B cell (primary cell): ENCODE results near the gene GFOD1. TPM values are rescaled to one million over a fixed set of nuclear protein-coding genes. Genes with fewer than 3 reads are reported as not detected.

Source experiments
- ATAC-seq: fragments of 200-7000 bp; cut with Tn5 transposase; one replicate; pipeline ENCODE4 v1.10.0; 2021; ENCODE audit warnings: low read depth, mild to moderate bottlenecking, moderate number of reproducible peaks, moderate library complexity
- CTCF ChIA-PET: fragments of 350-600 bp; sonication (Branson Sonifier 250); formaldehyde crosslinking; loops from one replicate; lab custom pipeline; 2021; ENCODE audit warnings: antibody characterized with exemption, inconsistent platforms; lab: Charles Lee
- POLR2A ChIA-PET: fragments of 350-600 bp; sonication (Branson Sonifier 250); formaldehyde crosslinking; loops from one replicate; lab custom pipeline; 2021; ENCODE audit warnings: antibody characterized with exemption; lab: Charles Lee
- DNase-seq: peaks from one replicate; pipeline ENCODE4 v3.0.0; 2013
- H2AFZ ChIP-seq: 2 replicates; pipeline ENCODE4 v1.6.1; 2012; ENCODE audit warnings: mild to moderate bottlenecking, low read depth, low read length; ENCODE audit not compliant: insufficient read depth, poor library complexity, severe bottlenecking
- H3K27ac ChIP-seq, 2 donors: 1 replicate in 1 of 2; 2 replicates in 1 of 2; pipeline ENCODE4 v1.5.1; 2012 to 2013; ENCODE audit warnings: low read length in 2 of 2, mild to moderate bottlenecking in 2 of 2, moderate library complexity in 1 of 2
- H3K27me3 ChIP-seq, 4 experiments: fragments of 200-600 bp in 1 of 4; sonication (generic) in 1 of 4; replicated peaks in 1 of 4; 1 replicate in 2 of 4; 2 replicates in 2 of 4; pipeline versions ENCODE4 v1.6.1 to v1.7.0; 2013 to 2016; ENCODE audit warnings: low read length in 3 of 4, mild to moderate bottlenecking in 2 of 4, mixed read lengths in 1 of 4, moderate library complexity in 1 of 4; ENCODE audit not compliant: insufficient read depth in 4 of 4, control insufficient read depth in 3 of 4; ENCODE audit errors: control extremely low read depth in 1 of 4
- H3K36me3 ChIP-seq, 2 experiments: replicated peaks in 1 of 2; 1 replicate in 1 of 2; 2 replicates in 1 of 2; pipeline versions ENCODE4 v1.6.1 to v1.7.1; 2013; ENCODE audit warnings: low read length in 1 of 2; ENCODE audit not compliant: insufficient read depth in 2 of 2, control insufficient read depth in 1 of 2; ENCODE audit errors: control extremely low read depth in 1 of 2, extremely low read depth in 1 of 2
- H3K4me1 ChIP-seq, 2 donors: fragments of 200-600 bp in 1 of 2; sonication (generic) in 1 of 2; 1 replicate in 1 of 2; 2 replicates in 1 of 2; pipeline versions ENCODE4 v1.5.1 to v1.6.1; 2013 to 2017; ENCODE audit warnings: low read length in 2 of 2; ENCODE audit not compliant: control insufficient read depth in 2 of 2, insufficient read depth in 2 of 2
- H3K4me2 ChIP-seq: replicated peaks from 2 replicates; pipeline ENCODE3; 2012; ENCODE audit warnings: mild to moderate bottlenecking, low read depth, low read length; ENCODE audit not compliant: poor library complexity, severe bottlenecking
- H3K4me3 ChIP-seq, 5 experiments: fragments of 200-600 bp in 1 of 5; sonication (generic) in 1 of 5; 1 replicate in 3 of 5; 2 replicates in 2 of 5; pipeline versions ENCODE4 v1.5.1 to v1.7.0; 2011 to 2016; ENCODE audit warnings: low read length in 4 of 5, mild to moderate bottlenecking in 4 of 5, low read depth in 2 of 5, control low read depth in 1 of 5, moderate library complexity in 1 of 5; ENCODE audit not compliant: insufficient read depth in 1 of 5; ENCODE audit errors: control extremely low read depth in 1 of 5, extremely low read depth in 1 of 5
- H3K79me2 ChIP-seq: fragments of 200-600 bp; sonication (generic); one replicate; pipeline ENCODE4 v1.6.0; 2016; ENCODE audit warnings: low read length; ENCODE audit not compliant: control insufficient read depth, insufficient read depth
- H3K9ac ChIP-seq: fragments of 200-600 bp; sonication (generic); 2 replicates; pipeline ENCODE4 v1.6.1; 2017; ENCODE audit warnings: mild to moderate bottlenecking, low read length, moderate library complexity
- H3K9me3 ChIP-seq, 3 donors: one replicate each; pipeline versions ENCODE4 v1.6.1 to v1.7.1; 2013; ENCODE audit warnings: low read length in 2 of 3; ENCODE audit not compliant: control insufficient read depth in 2 of 3, insufficient read depth in 1 of 3; ENCODE audit errors: control extremely low read depth in 1 of 3
- H4K20me1 ChIP-seq: 2 replicates; pipeline ENCODE4 v1.6.0; 2012; ENCODE audit warnings: mild to moderate bottlenecking, low read length; ENCODE audit not compliant: insufficient read depth, control insufficient read depth, poor library complexity, severe bottlenecking
- H3K27ac Mint-ChIP-seq: one replicate; pipeline ENCODE4 v1.8.0; 2021; ENCODE audit warnings: mixed read lengths
- H3K27me3 Mint-ChIP-seq: one replicate; pipeline ENCODE4 v1.8.0; 2021; ENCODE audit warnings: mixed read lengths
- H3K4me1 Mint-ChIP-seq: one replicate; pipeline ENCODE4 v1.8.0; 2021; ENCODE audit warnings: mixed read lengths
- H3K4me3 Mint-ChIP-seq: one replicate; pipeline ENCODE4 v1.8.0; 2021; ENCODE audit warnings: mixed read lengths
- H3K9me3 Mint-ChIP-seq: one replicate; pipeline ENCODE4 v1.8.0; 2022; ENCODE audit warnings: mixed read lengths; ENCODE audit not compliant: insufficient read depth
- EZH2 ChIP-seq: IDR thresholded peaks from 2 replicates; pipeline ENCODE4 v1.6.1; 2012; ENCODE audit warnings: borderline replicate concordance, low read depth, mild to moderate bottlenecking, moderate library complexity, low read length; ENCODE audit not compliant: insufficient read depth, poor library complexity, severe bottlenecking
- WGBS: methylation state at CpG from one replicate; pipeline ENCODE4 v1.1.5; 2013; ENCODE audit warnings: missing lambda C conversion rate; ENCODE audit not compliant: insufficient coverage; 5-methylcytosine and 5-hydroxymethylcytosine counted together
- intact Hi-C: fragments of 100-400 bp; cut with micrococcal nuclease; formaldehyde crosslinking; loops from one replicate; pipeline ENCODE4 v1.10.0; 2022
- polyA plus RNA-seq: library from polyadenylated mRNA; depleted of rRNA; stranded (reverse); fragments of >200 nt; gene quantifications from 2 replicates; pipeline ENCODE4 v1.2.3, GENCODE V29; 2012
- total RNA-seq, 2 donors: library from RNA; stranded (reverse); fragments of 120-200 nt in 1 of 2; gene quantifications; 1 replicate in 1 of 2; 2 replicates in 1 of 2; pipeline versions ENCODE4 v1.2.3 to v1.2.4, GENCODE V29; 2013 to 2022
- TF ChIP-seq, protein P1 (sequence below): fragments of 200-600 bp; IDR thresholded peaks from one replicate; pipeline ENCODE4 v1.8.0; 2022; ENCODE audit warnings: antibody characterized with exemption, mild to moderate bottlenecking

Gene GFOD1
- total and polyA plus RNA-seq, 2 donors (not counting 1 experiment from before 2014, with no cell fraction given) = 8.3 to 42.4 TPM

DNA sequence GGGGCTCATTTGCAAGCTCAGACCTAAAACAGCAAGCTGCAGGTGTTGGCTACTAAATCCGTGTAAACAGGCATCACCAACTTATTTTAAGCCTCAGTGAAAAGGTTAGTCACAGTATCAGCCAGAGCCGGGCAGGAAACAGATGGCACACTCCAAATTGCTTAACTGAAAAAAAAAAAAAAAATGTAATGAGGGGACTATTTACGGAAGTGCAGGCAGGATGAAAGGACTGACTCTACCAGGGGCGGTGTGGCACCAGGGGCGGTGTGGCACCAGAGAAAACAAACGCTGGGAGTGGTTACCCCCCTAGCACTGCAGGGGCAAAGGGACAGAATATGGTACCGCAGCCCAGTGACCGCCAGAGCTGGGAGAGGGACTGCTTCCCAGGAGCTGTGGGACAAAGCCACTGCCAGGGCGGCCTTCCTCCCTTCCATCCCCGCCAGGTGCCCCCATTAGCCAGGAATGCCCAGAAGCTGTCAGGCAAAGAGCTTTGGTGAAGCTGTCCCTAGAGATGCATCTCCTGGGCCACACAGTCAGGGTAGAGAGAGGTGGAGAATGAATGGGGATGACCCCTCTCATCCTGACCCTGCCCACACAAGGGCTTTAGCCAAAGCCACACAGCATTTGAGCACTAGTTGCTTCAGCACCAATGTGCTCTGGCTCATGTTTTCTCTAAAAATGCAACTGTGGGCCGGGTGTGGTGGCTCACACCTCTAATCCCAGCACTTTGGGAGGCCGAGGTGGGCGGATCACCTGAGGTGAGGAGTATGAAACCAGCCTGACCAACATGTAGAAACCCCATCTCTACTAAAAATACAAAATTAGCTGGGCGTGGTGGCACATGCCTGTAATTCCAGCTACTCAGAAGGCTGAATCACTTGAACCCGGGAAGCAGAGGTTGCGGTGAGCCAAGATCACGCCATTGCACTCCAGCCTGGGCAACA is 39.6 kb upstream of the GFOD1 start:
- WGBS = 35% methylated on average over 11 of the region's 17 CpGs
- Histone ChIP-seq H3K79me2 (no peaks in the 10 kb centered on the region), H3K9me3 (no peaks in the 10 kb centered on the region), H2AFZ (peak overlapping the region; percentile 74), H3K36me3 (no peaks in the 10 kb centered on the region), H3K9ac (peak overlapping the region; percentile 36), H3K27ac (peak overlapping the region; percentile 76 to 89), H3K4me1 (peaks cover 38 to 41% of the 10 kb centered on the region in 2 donors), H4K20me1 (no peaks in the 10 kb centered on the region), H3K4me2 (peak overlapping the region; percentile 74), H3K27me3 (no peaks in the 10 kb centered on the region), H3K4me3 (peak overlapping the region in 3 of 5 experiments; percentile 0 to 33 (median 11))
- CTCF ChIA-PET = interaction anchor here (0.6 to 4.4 kb wide), 24 partner anchors 11 to 197 kb away, joined by 3 to 42 read pairs (median 4); partner anchors contain the start of genes GFOD1, NOL7 and SIRT5
- H3K9me3 Mint-ChIP-seq = no peaks in the 10 kb centered on the region
- H3K27ac Mint-ChIP-seq = peak overlapping the region; percentile 88
- DNase-seq (peak; percentile 86), ATAC-seq (peak; percentile 88)
- intact Hi-C loops = loop anchor here (1.0 to 5.0 kb wide), 9 partner anchors 11 to 255 kb away; partner anchors contain the start of genes GFOD1, NOL7 and SIRT5
- no peaks in the 10 kb centered on the region for H3K27me3 Mint-ChIP-seq
- POLR2A ChIA-PET = interaction anchor here (0.6 to 1.6 kb wide), 14 partner anchors 11 to 1195 kb away, joined by 3 to 10 read pairs (median 4); partner anchors contain the start of genes GFOD1 and SIRT5
- peaks cover 47% of the 10 kb centered on the region for H3K4me1 Mint-ChIP-seq
- TF ChIP-seq, protein P1, sequence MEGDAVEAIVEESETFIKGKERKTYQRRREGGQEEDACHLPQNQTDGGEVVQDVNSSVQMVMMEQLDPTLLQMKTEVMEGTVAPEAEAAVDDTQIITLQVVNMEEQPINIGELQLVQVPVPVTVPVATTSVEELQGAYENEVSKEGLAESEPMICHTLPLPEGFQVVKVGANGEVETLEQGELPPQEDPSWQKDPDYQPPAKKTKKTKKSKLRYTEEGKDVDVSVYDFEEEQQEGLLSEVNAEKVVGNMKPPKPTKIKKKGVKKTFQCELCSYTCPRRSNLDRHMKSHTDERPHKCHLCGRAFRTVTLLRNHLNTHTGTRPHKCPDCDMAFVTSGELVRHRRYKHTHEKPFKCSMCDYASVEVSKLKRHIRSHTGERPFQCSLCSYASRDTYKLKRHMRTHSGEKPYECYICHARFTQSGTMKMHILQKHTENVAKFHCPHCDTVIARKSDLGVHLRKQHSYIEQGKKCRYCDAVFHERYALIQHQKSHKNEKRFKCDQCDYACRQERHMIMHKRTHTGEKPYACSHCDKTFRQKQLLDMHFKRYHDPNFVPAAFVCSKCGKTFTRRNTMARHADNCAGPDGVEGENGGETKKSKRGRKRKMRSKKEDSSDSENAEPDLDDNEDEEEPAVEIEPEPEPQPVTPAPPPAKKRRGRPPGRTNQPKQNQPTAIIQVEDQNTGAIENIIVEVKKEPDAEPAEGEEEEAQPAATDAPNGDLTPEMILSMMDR = peak; percentile 33
- TF ChIP-seq EZH2 = no peak
- H3K4me3 Mint-ChIP-seq = peak overlapping the region; percentile 40
